HepG2 (cell line): Measurements from ENCODE around the gene MCTS1. TPM values are rescaled to one million over a fixed set of nuclear protein-coding genes. Genes with fewer than 3 reads are reported as not detected.

ENCODE experiments used
- ATAC-seq: fragments of 200-7000 bp; cut with Tn5 transposase; 3 replicates; pipeline ENCODE4 v1.9.1; 2020; ENCODE audit warnings: mild to moderate bottlenecking, moderate library complexity
- BruUV-seq: library from RNA; stranded (reverse); fragments of 400-500 nt; replicated peaks from 2 replicates; lab custom pipeline; 2021; lab: Mats Ljungman, UMichigan
- CTCF ChIA-PET: fragments of 300-600 bp; formaldehyde crosslinking; extraction: SDS; loops from one replicate; lab custom pipeline; 2021; ENCODE audit warnings: low total read pairs, inconsistent platforms, low intra/inter-chr PET ratio; lab: Yijun Ruan, JAX
- POLR2A ChIA-PET: fragments of 350-600 bp; sonication (Branson Sonifier 250); formaldehyde crosslinking; loops from one replicate; lab custom pipeline; 2020; ENCODE audit warnings: antibody characterized with exemption, inconsistent platforms; lab: Yijun Ruan, JAX
- DNase-seq: peaks from one replicate; pipeline ENCODE4 v3.0.0-alpha.2; 2015; ENCODE audit warnings: low spot score
- FAIRE-seq: peaks from 3 replicates; lab custom pipeline; 2011; peaks lifted over from hg19 to GRCh38; lab: Jason Lieb, UNC
- H2AFZ ChIP-seq: one replicate; pipeline ENCODE4 v1.6.1; 2011; ENCODE audit warnings: low read length, inconsistent platforms
- H3K27ac ChIP-seq: fragments of 300-600 bp; 3 replicates; pipeline ENCODE4 v1.8.0; 2011; ENCODE audit warnings: mixed run types, mild to moderate bottlenecking, mixed read lengths, low read length, inconsistent platforms; ENCODE audit not compliant: insufficient read depth; ENCODE audit errors: extremely low read length
- H3K27me3 ChIP-seq, 2 experiments: fragments of 200-600 bp in 1 of 2; 2 replicates in 1 of 2; 3 replicates in 1 of 2; pipeline versions ENCODE4 v1.6.0 to v1.8.0; 2011; ENCODE audit warnings: low read length in 2 of 2, mild to moderate bottlenecking in 2 of 2, moderate library complexity in 2 of 2, inconsistent platforms in 1 of 2; ENCODE audit not compliant: insufficient read depth in 2 of 2, control insufficient read depth in 1 of 2
- H3K36me3 ChIP-seq, 2 experiments: fragments of 200-600 bp in 1 of 2; replicated peaks in 1 of 2; 2 replicates in 1 of 2; 3 replicates in 1 of 2; pipeline versions ENCODE4 v1.5.1 to v1.8.0; 2011; ENCODE audit warnings: low read length in 2 of 2, inconsistent platforms in 1 of 2; ENCODE audit not compliant: insufficient read depth in 2 of 2, control insufficient read depth in 1 of 2
- H3K4me1 ChIP-seq: 2 replicates; pipeline ENCODE4 v1.5.1; 2012; ENCODE audit warnings: low read length, inconsistent platforms; ENCODE audit not compliant: insufficient read depth
- H3K4me2 ChIP-seq: 2 replicates; pipeline ENCODE4 v1.6.0; 2011; ENCODE audit warnings: low read depth, low read length, inconsistent platforms
- H3K4me3 ChIP-seq, 3 experiments: fragments of 200-600 bp in 1 of 3; sonication (generic), shearing (Covaris generic) in 1 of 3; replicated peaks in 1 of 3; 2 replicates each; pipeline ENCODE4 v1.5.1; 2011 to 2016; ENCODE audit warnings: low read length in 3 of 3, inconsistent platforms in 2 of 3, low read depth in 2 of 3, mild to moderate bottlenecking in 2 of 3, control low read depth in 1 of 3, mixed read lengths in 1 of 3; ENCODE audit not compliant: insufficient read depth in 1 of 3
- H3K79me2 ChIP-seq: one replicate; pipeline ENCODE4 v1.6.1; 2011; ENCODE audit warnings: low read length, inconsistent platforms; ENCODE audit not compliant: insufficient read depth
- H3K9ac ChIP-seq: 2 replicates; pipeline ENCODE4 v1.6.0; 2011; ENCODE audit warnings: mild to moderate bottlenecking, low read depth, low read length, inconsistent platforms; ENCODE audit not compliant: insufficient read depth
- H3K9me3 ChIP-seq: 2 replicates; pipeline ENCODE4 v1.5.1; 2012; ENCODE audit warnings: mild to moderate bottlenecking, low read length
- H4K20me1 ChIP-seq: 2 replicates; pipeline ENCODE4 v1.6.0; 2011; ENCODE audit warnings: inconsistent platforms, mild to moderate bottlenecking, low read length, moderate library complexity; ENCODE audit not compliant: insufficient read depth
- GABPB1 ChIP-seq: IDR thresholded peaks from 2 replicates; pipeline ENCODE4 v1.6.1; 2016; ENCODE audit warnings: mild to moderate bottlenecking, missing genetic modification reagents, moderate library complexity, missing compliant biosample characterization
- MAFK ChIP-seq, 2 experiments: IDR thresholded peaks in 1 of 2; conservative IDR thresholded peaks in 1 of 2; 2 replicates each; pipeline ENCODE4 v1.6.1; 2011; ENCODE audit warnings: improper control_type of control experiment in 2 of 2, low read length in 2 of 2
- MAZ ChIP-seq, 2 experiments: sonication (generic) in 1 of 2; formaldehyde crosslinking in 1 of 2; IDR thresholded peaks; 2 replicates each; pipeline versions ENCODE4 v1.5.0 to v1.6.1; 2012 to 2020; ENCODE audit warnings: low read depth in 2 of 2, mild to moderate bottlenecking in 2 of 2, borderline replicate concordance in 1 of 2, improper control_type of control experiment in 1 of 2, low read length in 1 of 2, missing genetic modification reagents in 1 of 2, moderate library complexity in 1 of 2
- ZHX1 ChIP-seq: sonication (generic); formaldehyde crosslinking; IDR thresholded peaks from 2 replicates; pipeline ENCODE4 v1.8.1; 2022; ENCODE audit warnings: low read depth, mild to moderate bottlenecking, missing genetic modification reagents
- WGBS: methylation state at CpG from one replicate; pipeline ENCODE4 v1.1.6; 2017; ENCODE audit warnings: low lambda C conversion rate; 5-methylcytosine and 5-hydroxymethylcytosine counted together
- in situ Hi-C: cut with HindIII; loops from 2 replicates; pipeline ENCODE4 v1.10.0; 2017; ENCODE audit warnings: low pct_unique_long_range_greater_than_20kb; ENCODE audit not compliant: extremely low pct_ligation_motif_present
- intact Hi-C: fragments of 100-400 bp; cut with micrococcal nuclease; formaldehyde crosslinking; loops from one replicate; pipeline ENCODE4 v1.10.0; 2022; ENCODE audit not compliant: unreplicated experiment
- polyA plus RNA-seq, 8 experiments: library from polyadenylated mRNA; depleted of rRNA in 3 of 8; stranded (reverse) in 7 of 8; unstranded in 1 of 8; fragments of >200 nt; fragmentation: Illumina TruSeq in 4 of 8; extraction: Trizol in 4 of 8; gene quantifications; 2 replicates each; pipeline versions ENCODE4 v1.2.1 to v1.2.3, GENCODE V29; 2011 to 2016; ENCODE audit warnings: low read depth in 4 of 8, missing spikeins in 1 of 8, mixed read lengths in 1 of 8; ENCODE audit not compliant: insufficient read depth in 1 of 8
- total RNA-seq, 5 experiments: library from RNA; depleted of rRNA; stranded (reverse); fragments of >200 nt; fragmentation: Illumina TruSeq; extraction: Trizol; gene quantifications; 2 replicates each; pipeline ENCODE4 v1.2.3, GENCODE V29; 2016; ENCODE audit warnings: low read depth in 1 of 5

The MCTS1 gene
- total and polyA plus RNA-seq, 2 of the 13 experiments (the other 11 are each of a cell fraction or from before 2014, with no cell fraction given): 30.1 to 59.0 TPM

DNA sequence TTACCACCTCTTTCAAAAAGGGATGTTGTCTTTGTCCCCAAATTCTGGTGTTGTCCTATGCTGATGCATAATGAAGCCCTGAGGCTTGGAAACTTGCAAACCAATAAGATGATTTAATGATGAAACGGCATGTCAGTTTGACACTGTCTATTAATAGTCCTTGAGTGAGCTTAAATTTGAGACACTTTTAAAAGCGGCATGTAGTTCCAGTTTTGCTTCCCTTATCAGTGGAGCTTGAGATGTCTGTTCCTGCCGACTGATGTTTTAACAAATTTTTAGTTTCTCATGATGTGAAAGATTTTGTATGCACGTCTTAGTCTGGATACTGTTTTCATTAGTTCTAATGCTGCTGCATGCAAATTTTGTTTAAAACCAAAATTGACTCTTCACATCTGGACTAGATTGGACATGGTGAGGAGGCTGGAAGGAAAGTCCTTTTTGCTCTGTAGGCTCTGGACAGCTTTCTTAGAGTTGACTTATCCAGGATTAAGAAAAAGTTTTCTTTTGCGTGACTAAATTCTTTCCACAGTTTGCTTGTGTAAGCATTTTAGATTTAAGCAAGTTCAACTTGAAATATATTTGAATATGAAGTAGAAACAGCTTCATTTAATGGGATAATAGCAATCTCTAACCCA is 14.2 kb downstream of the MCTS1 start:
- Histone ChIP-seq H3K4me1 (no peaks in the 10 kb centered on the region), H3K36me3 (no peaks in the 10 kb centered on the region; a peak in 2 of 5 replicates), H3K79me2 (no peaks in the 10 kb centered on the region), H4K20me1 (no peaks in the 10 kb centered on the region), H3K27ac (no peak overlapping the region), H3K4me2 (no peak overlapping the region), H2AFZ (no peak overlapping the region), H3K27me3 (no peaks in the 10 kb centered on the region), H3K9ac (no peak overlapping the region), H3K9me3 (no peaks in the 10 kb centered on the region)
- DNase-seq (no peak), FAIRE-seq (no peak), ATAC-seq (no peak)
- in situ Hi-C loops: no loop called here
- intact Hi-C loops: no loop called here
- ChIA-PET CTCF (no interaction called here), POLR2A (interaction anchor here (1.2 kb wide), 1 partner anchor 14 kb away, joined by 3 read pairs; the partner anchor contains the start of gene MCTS1)
- 94% methylated on average over 5 of the region's 5 CpGs for WGBS
- no TSS peak for BruUV-seq
- TF ChIP-seq MAFK (conservative IDR thresholded peaks at IDR 0.05 in 1 of 2, IDR thresholded peaks at IDR 0.05 in 1 of 2; ENCODE audit: low read length in 2 of 2) (0 out of 4 replicates have a peak, but pooled peaks of 1 of the 2 experiments have one; percentile 30), ZHX1 (CRISPR knock-in tag) (no peak), MAZ (IDR thresholded peaks at IDR 0.05; ENCODE audit: borderline replicate concordance, low read depth, low read length) (no peak), MAZ (CRISPR knock-in tag; IDR thresholded peaks at IDR 0.05; ENCODE audit: low read depth) (no peak), GABPB1 (CRISPR knock-in tag) (no peak)
- TF ChIP-seq, all 625 proteins: peak for 1
- no peak overlapping the region for H3K4me3 ChIP-seq
